ENCODE measurements around the gene PTPRH.
A peak's percentile ranks its signal among the peaks of the same experiment; 100 is the strongest.
"Not testable (repeated sequence)": the region's sequence is repeated elsewhere in the genome, so short reads cannot be mapped to it uniquely, and the experiment has no call there.

The PTPRH gene

DNA sequence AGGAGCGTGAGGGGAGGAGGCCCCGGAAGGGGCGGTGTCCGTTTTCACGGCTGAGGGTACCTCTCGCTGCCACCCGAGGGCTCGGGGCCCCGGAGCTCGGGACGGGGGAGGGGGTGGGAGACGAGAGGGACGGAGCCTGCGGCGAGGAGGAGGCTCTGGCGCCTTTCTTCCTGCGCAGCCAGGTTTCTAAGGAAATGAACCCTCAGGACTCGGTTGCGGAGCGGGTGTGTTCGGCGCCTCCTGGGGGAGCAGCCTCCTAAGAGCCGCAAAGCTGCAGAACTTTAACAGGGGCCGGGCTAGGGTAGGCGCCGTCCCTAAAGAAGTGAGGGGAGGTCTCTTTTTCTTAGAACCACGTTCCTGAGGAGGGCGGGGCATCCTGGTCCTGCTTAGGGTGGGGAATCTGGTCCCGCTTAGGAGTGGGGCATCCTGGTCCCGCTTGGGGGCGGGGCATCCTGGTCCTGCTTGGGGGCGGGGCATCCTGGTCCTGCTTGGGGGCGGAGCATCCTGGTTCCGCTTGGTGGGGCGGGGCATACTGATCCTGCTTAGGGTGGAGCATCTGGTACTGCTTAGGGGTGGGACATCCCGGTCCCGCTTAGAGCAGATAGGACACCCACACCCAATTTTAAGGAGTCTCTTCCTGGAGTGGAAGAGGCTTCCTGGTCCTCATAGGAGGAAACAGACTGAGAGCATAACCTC lies 35.4 kb downstream of the PTPRH start:
- POLR2A ChIA-PET (ENCODE audit: low non-redundant PET): no interaction called here
- CTCF ChIA-PET: interaction anchor here (1.0 kb wide), 1 partner anchor 13 kb away, joined by 3 read pairs; no protein-coding TSS in a partner anchor
- TF ChIP-seq, protein P1, sequence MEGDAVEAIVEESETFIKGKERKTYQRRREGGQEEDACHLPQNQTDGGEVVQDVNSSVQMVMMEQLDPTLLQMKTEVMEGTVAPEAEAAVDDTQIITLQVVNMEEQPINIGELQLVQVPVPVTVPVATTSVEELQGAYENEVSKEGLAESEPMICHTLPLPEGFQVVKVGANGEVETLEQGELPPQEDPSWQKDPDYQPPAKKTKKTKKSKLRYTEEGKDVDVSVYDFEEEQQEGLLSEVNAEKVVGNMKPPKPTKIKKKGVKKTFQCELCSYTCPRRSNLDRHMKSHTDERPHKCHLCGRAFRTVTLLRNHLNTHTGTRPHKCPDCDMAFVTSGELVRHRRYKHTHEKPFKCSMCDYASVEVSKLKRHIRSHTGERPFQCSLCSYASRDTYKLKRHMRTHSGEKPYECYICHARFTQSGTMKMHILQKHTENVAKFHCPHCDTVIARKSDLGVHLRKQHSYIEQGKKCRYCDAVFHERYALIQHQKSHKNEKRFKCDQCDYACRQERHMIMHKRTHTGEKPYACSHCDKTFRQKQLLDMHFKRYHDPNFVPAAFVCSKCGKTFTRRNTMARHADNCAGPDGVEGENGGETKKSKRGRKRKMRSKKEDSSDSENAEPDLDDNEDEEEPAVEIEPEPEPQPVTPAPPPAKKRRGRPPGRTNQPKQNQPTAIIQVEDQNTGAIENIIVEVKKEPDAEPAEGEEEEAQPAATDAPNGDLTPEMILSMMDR (conservative IDR thresholded peaks at IDR 0.05; ENCODE audit: low read depth): no peak; the same call in 1 of the 2 replicates
- peak overlapping the region; percentile 98 for H3K27ac ChIP-seq
- DNase-seq (ENCODE audit: low spot score): peak; percentile 89

DNA sequence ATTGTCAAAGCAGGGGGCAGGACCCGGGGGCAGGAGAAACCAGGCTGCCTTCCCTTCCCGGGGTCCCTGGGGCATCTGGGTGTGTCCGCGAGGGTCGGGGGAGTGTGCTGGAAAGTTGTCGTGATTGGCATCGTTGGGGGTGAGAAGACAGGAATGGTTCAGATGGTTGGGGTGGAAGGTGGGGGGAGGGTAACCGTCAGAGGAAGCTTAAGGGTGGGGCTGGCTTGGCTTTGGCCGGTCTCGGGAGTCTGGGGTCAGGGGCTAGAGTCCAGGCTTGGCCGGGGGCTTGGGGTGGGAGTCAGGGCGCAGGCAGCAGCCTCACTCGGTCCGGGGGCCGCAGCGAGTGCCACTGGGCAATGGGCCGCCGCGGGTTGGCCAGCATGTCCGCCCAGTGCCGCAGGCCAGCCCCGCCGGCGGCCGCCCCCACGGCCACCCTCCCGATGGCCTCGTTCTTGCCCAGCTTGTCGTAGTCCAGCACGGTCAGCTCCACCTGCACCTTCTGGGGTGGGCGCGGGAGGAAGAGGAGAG lies 36.1 kb downstream of the PTPRH start:
- CTCF ChIA-PET: interaction anchor here (0.5 to 1.0 kb wide), 2 partner anchors 12 to 30 kb away, joined by 3 read pairs; no protein-coding TSS in a partner anchor
- DNase-seq (ENCODE audit: low spot score): no peak
- peak overlapping the region; percentile 98 for H3K27ac ChIP-seq
- TF ChIP-seq, protein P1 (conservative IDR thresholded peaks at IDR 0.05; ENCODE audit: low read depth): no peak
- POLR2A ChIA-PET (ENCODE audit: low non-redundant PET): no interaction called here

DNA sequence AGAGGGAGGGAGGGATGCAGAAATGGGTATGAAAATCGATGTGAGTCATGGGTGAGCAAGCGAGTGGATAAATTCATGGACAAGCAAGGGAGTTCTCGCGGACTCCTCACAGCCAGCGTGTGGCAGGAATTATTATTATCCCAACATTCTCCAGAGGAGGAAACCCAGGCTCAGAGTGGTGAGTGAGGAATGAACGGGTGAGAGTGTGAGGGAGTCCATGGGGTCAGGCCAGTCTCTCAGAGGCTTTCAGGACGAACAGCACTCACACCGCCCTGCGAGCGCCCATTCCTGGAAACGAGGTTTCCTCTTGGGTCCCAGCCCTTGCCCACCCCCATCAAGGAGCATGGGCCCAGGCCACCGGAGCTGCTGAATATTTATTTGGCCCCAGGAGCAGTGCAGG lies 36.6 kb downstream of the PTPRH start:
- peak overlapping the region; percentile 98 for H3K27ac ChIP-seq
- ChIA-PET POLR2A (ENCODE audit: low non-redundant PET) (no interaction called here), CTCF (no interaction called here)
- DNase-seq (ENCODE audit: low spot score): peak; percentile 44
- TF ChIP-seq, protein P1 (conservative IDR thresholded peaks at IDR 0.05; ENCODE audit: low read depth): no peak

DNA sequence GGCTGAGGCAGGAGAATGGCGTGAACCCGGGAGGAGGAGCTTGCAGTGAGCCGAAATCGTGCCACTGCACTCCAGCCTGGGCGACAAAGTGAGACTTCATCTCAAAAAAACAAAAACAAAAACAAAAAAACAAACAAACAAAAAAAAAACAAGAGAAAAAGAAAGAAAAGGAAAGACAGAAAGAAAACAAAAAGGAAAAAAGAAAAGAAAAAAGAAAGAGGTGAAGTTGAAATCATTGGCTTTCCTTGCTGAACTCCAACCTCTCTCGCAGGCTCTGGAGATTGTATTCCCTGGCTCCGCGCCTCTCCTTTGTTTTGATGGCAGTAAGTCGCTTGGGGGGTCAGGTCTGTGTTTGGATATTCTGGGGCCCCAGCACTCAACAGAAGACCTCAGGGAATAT lies 37.0 kb downstream of the PTPRH start:
- POLR2A ChIA-PET (ENCODE audit: low non-redundant PET); CTCF ChIA-PET; DNase-seq (ENCODE audit: low spot score): not testable (repeated sequence)
- H3K27ac ChIP-seq: peak overlapping the region; percentile 98

DNA sequence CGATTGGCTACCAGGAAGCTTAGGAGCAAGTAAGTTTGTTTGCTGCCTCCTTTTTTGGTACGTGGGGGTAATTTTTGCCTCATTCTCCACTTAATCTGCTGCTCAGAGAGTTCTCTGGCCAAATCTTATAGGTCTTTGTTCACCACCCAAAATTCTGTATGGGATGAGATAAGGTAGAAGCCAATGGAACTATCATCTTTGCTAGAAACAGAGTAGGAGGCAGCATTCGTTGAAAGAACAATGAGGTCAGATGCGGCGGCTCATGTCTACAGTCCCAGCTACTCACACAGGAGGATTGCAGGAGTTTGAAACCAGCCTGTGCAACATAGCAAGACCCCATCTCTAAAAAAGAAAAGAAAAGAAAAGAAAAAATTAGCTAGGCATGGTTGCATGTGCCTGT lies 37.9 kb downstream of the PTPRH start:
- no peak for DNase-seq (ENCODE audit: low spot score)
- TF ChIP-seq, protein P1 (conservative IDR thresholded peaks at IDR 0.05; ENCODE audit: low read depth): no peak
- CTCF ChIA-PET: no interaction called here
- POLR2A ChIA-PET (ENCODE audit: low non-redundant PET): no interaction called here
- peak overlapping the region; percentile 98 for H3K27ac ChIP-seq

DNA sequence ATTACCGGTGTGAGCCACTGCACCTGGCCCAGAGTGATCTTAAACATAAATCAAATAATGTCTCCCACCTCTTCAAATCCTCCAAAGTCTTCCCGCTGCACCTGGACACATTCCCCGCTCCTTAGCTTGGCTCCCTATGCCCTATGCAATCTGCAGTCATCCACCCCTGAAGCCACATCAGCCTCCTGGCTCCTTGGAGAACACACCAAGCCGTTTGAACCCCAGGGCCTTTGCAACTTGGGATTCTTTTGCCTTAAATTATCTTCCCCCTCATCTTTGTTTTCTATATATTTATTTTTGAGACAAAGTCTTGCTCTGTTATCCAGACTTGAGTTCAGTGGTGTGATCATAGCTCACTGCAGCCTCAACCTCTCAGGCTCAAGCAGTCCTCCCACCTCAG lies 40.2 kb downstream of the PTPRH start:
- TF ChIP-seq, protein P1 (conservative IDR thresholded peaks at IDR 0.05; ENCODE audit: low read depth): no peak
- ChIA-PET POLR2A (ENCODE audit: low non-redundant PET) (no interaction called here), CTCF (no interaction called here)
- no peak for DNase-seq (ENCODE audit: low spot score)
- H3K27ac ChIP-seq: no peak overlapping the region

Measured in RWPE1 (cell line).